HUES6 (cell line): ENCODE measurements around the gene TSC22D3.
"Not testable (repeated sequence)": the region's sequence is repeated elsewhere in the genome, so short reads cannot be mapped to it uniquely, and the experiment has no call there.

Source experiments
- H3K27ac ChIP-seq: 2 replicates; pipeline ENCODE4 v1.7.0; 2013; ENCODE audit warnings: low read depth, mild to moderate bottlenecking, low read length, inconsistent platforms
- H3K27me3 ChIP-seq: 2 replicates; pipeline ENCODE4 v1.6.1; 2013; ENCODE audit warnings: low read length; ENCODE audit not compliant: control insufficient read depth, insufficient read depth
- H3K36me3 ChIP-seq: 2 replicates; pipeline ENCODE4 v1.6.1; 2013; ENCODE audit warnings: low read length; ENCODE audit not compliant: control insufficient read depth, insufficient read depth
- H3K4me1 ChIP-seq: 2 replicates; pipeline ENCODE4 v1.6.1; 2013; ENCODE audit warnings: low read length; ENCODE audit not compliant: control insufficient read depth, insufficient read depth
- H3K4me3 ChIP-seq: 2 replicates; pipeline ENCODE4 v1.5.1; 2013; ENCODE audit warnings: low read depth, low read length
- H3K9ac ChIP-seq: one replicate; pipeline ENCODE4 v1.6.1; 2013; ENCODE audit warnings: mild to moderate bottlenecking, low read length
- H3K9me3 ChIP-seq: 2 replicates; pipeline ENCODE4 v1.6.1; 2013; ENCODE audit warnings: low read depth, low read length; ENCODE audit not compliant: control insufficient read depth, insufficient read depth

TSC22D3 gene

GRCh38 chrX:107775734-107776511, at the start of gene TSC22D3:
Gene TSC22D3 (minus strand): TSS chrX:107775787. CDS start chrX:107775419, 368 bp downstream.
- Histone ChIP-seq H3K36me3 (no peaks in the 10 kb centered on the region), H3K4me1 (peaks cover 27% of the 10 kb centered on the region), H3K9ac (peak within 1 kb of the TSS; percentile 40), H3K9me3 (no peaks in the 10 kb centered on the region), H3K27ac (no peak within 1 kb of the TSS), H3K27me3 (peaks cover 49% of the 10 kb centered on the region), H3K4me3 (peak within 1 kb of the TSS; percentile 65)

- Histone ChIP-seq H3K36me3 (no peaks in the 10 kb centered on the region), H3K27ac (no peak overlapping the region), H3K27me3 (peaks cover 53% of the 10 kb centered on the region), H3K9ac (no peak overlapping the region), H3K9me3 (peaks cover 25% of the 10 kb centered on the region), H3K4me3 (no peak overlapping the region), H3K4me1 (peaks cover 5% of the 10 kb centered on the region; the same call in 1 of the 2 replicates)
These were observed 47.9 kb upstream of the TSC22D3 start for GRCh38 chrX:107823456-107823855.

- no peak overlapping the region for H3K27ac ChIP-seq
- H3K9me3 ChIP-seq = peaks cover 29% of the 10 kb centered on the region
- H3K4me3 ChIP-seq = no peak overlapping the region
- H3K36me3 ChIP-seq = no peaks in the 10 kb centered on the region
- H3K4me1 ChIP-seq = peaks cover 5% of the 10 kb centered on the region; the same call in 1 of the 2 replicates
- peaks cover 49% of the 10 kb centered on the region for H3K27me3 ChIP-seq
- H3K9ac ChIP-seq = no peak overlapping the region
These were observed 47.5 kb upstream of the TSC22D3 start for GRCh38 chrX:107823042-107823441.

- no peak overlapping the region for H3K27ac ChIP-seq
- H3K9me3 ChIP-seq = peaks cover 45% of the 10 kb centered on the region
- no peak overlapping the region for H3K9ac ChIP-seq
- H3K4me1 ChIP-seq = no peaks in the 10 kb centered on the region
- H3K4me3 ChIP-seq = no peak overlapping the region
- H3K27me3 ChIP-seq = peaks cover 19% of the 10 kb centered on the region; the same call in 1 of the 2 replicates
- no peaks in the 10 kb centered on the region for H3K36me3 ChIP-seq
These were observed 43.4 kb upstream of the TSC22D3 start for GRCh38 chrX:107818900-107819521.

GRCh38 chrX:107810053-107810452, 34.5 kb upstream of the TSC22D3 start:
- H3K27ac ChIP-seq, H3K9me3 ChIP-seq, H3K4me1 ChIP-seq, H3K4me3 ChIP-seq, H3K27me3 ChIP-seq, H3K36me3 ChIP-seq, H3K9ac ChIP-seq: not testable (repeated sequence)

- no peak overlapping the region for H3K4me3 ChIP-seq
- H3K27ac ChIP-seq = no peak overlapping the region
- H3K36me3 ChIP-seq = no peaks in the 10 kb centered on the region
- H3K9me3 ChIP-seq = peaks cover 8% of the 10 kb centered on the region; the same call in 1 of the 2 replicates
- H3K4me1 ChIP-seq = no peaks in the 10 kb centered on the region
- H3K9ac ChIP-seq = no peak overlapping the region
- H3K27me3 ChIP-seq = peaks cover 6% of the 10 kb centered on the region; the same call in 1 of the 2 replicates
These were observed 29.6 kb upstream of the TSC22D3 start for GRCh38 chrX:107805179-107805578.

GRCh38 chrX:107804427-107804826, 28.8 kb upstream of the TSC22D3 start:
- peaks cover 8% of the 10 kb centered on the region; the same call in 1 of the 2 replicates for H3K9me3 ChIP-seq
- H3K36me3 ChIP-seq = no peaks in the 10 kb centered on the region
- no peak overlapping the region for H3K9ac ChIP-seq
- H3K4me3 ChIP-seq = no peak overlapping the region
- peaks cover 6% of the 10 kb centered on the region; the same call in 1 of the 2 replicates for H3K27me3 ChIP-seq
- H3K27ac ChIP-seq = no peak overlapping the region
- H3K4me1 ChIP-seq = no peaks in the 10 kb centered on the region

- no peak overlapping the region for H3K9ac ChIP-seq
- H3K27me3 ChIP-seq = peaks cover 33% of the 10 kb centered on the region; the same call in 1 of the 2 replicates
- no peaks in the 10 kb centered on the region for H3K9me3 ChIP-seq
- H3K27ac ChIP-seq = no peak overlapping the region
- no peaks in the 10 kb centered on the region for H3K4me1 ChIP-seq
- H3K36me3 ChIP-seq = no peaks in the 10 kb centered on the region
- H3K4me3 ChIP-seq = no peak overlapping the region
These were observed 12.2 kb upstream of the TSC22D3 start for GRCh38 chrX:107787827-107788226.

- Histone ChIP-seq H3K9me3 (no peaks in the 10 kb centered on the region), H3K4me3 (no peak overlapping the region), H3K27me3 (peaks cover 16% of the 10 kb centered on the region), H3K27ac (no peak overlapping the region), H3K4me1 (peaks cover 3% of the 10 kb centered on the region; the same call in 1 of the 2 replicates), H3K36me3 (no peaks in the 10 kb centered on the region), H3K9ac (no peak overlapping the region)
These were observed 4.9 kb upstream of the TSC22D3 start for GRCh38 chrX:107780525-107780924.

GRCh38 chrX:107777536-107777832, 1.9 kb upstream of the TSC22D3 start, which contains the start of gene NCBP2L:
Gene NCBP2L (plus strand): TSS chrX:107777733. CDS start chrX:107794221, 16,488 bp downstream.
- Histone ChIP-seq H3K9me3 (no peaks in the 10 kb centered on the region), H3K27me3 (peaks cover 44% of the 10 kb centered on the region), H3K27ac (no peak within 1 kb of the TSS), H3K9ac (no peak within 1 kb of the TSS), H3K36me3 (no peaks in the 10 kb centered on the region), H3K4me1 (peaks cover 22% of the 10 kb centered on the region), H3K4me3 (peak within 1 kb of the TSS; percentile 65)
